ENCODE measurements around the gene IFI27L1. TPM values are rescaled to one million over a fixed set of nuclear protein-coding genes. Genes with fewer than 3 reads are reported as not detected.

Gene IFI27L1
- polyA plus RNA-seq, 3 donors = 2.1 to 3.1 (median 2.2) TPM

DNA sequence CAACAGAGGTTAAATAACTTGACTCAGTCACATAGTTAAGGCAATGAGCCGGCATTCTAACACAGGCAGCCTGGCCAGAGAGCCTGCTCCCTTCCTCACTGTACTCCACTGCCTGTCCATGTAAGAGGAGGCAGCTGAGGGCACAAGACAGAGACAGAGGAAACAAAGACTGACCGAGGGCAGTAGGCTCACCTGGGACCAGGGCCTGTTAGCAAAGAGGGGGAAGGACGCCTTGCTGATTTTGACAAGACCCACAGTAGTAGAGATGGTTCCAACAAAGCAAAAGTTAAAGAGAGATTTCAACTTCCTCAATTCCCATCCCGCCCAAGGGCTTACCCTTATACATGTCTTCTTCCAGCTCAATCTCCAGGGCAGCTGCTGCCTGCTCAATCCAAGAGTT, 28.4 kb upstream of the IFI27L1 start:
- no peak overlapping the region for H3K27ac ChIP-seq (ENCODE audit: low read depth in 1 of 2, low read length in 2 of 2)
- H3K27me3 Mint-ChIP-seq (ENCODE audit: low read depth in 3 of 3) = no peaks in the 10 kb centered on the region
- peaks cover 91 to 97% of the 10 kb centered on the region in 2 donors for H3K36me3 Mint-ChIP-seq
- H3K27me3 ChIP-seq (ENCODE audit: control insufficient read depth in 2 of 2, insufficient read depth in 2 of 2, low read length in 2 of 2) = no peaks in the 10 kb centered on the region
- H3K36me3 ChIP-seq (replicated peaks in 1 of 2; ENCODE audit: control insufficient read depth in 1 of 2, insufficient read depth in 2 of 2, low read length in 2 of 2) = peaks cover 90 to 96% of the 10 kb centered on the region in 2 donors
- no peaks in the 10 kb centered on the region for H3K9me3 Mint-ChIP-seq
- no peak overlapping the region for H2AFZ ChIP-seq (ENCODE audit: insufficient read depth, low read depth, low read length, poor library complexity, severe bottlenecking)
- intact Hi-C loops (cut with micrococcal nuclease) = no loop called here
- H3K4me2 ChIP-seq (replicated peaks; ENCODE audit: extremely low read depth, low read length, poor library complexity, severe bottlenecking) = no peak overlapping the region
- no peaks in the 10 kb centered on the region for H3K9me3 ChIP-seq (replicated peaks in 1 of 2; ENCODE audit: control insufficient read depth in 1 of 2, insufficient read depth in 1 of 2, low read length in 2 of 2)
- WGBS (ENCODE audit: insufficient coverage) = 100% methylated on average over 1 of the region's 4 CpGs
- no peaks in the 10 kb centered on the region for H3K79me2 ChIP-seq (ENCODE audit: insufficient read depth, low read length)
- no peaks in the 10 kb centered on the region for H3K4me1 Mint-ChIP-seq
- DNase-seq = no peak
- H3K4me1 ChIP-seq (ENCODE audit: control insufficient read depth in 1 of 2, insufficient read depth in 2 of 2, low read length in 2 of 2) = no peaks in the 10 kb centered on the region
- H4K20me1 ChIP-seq (ENCODE audit: insufficient read depth, low read length) = no peaks in the 10 kb centered on the region
- TF ChIP-seq, protein P1, sequence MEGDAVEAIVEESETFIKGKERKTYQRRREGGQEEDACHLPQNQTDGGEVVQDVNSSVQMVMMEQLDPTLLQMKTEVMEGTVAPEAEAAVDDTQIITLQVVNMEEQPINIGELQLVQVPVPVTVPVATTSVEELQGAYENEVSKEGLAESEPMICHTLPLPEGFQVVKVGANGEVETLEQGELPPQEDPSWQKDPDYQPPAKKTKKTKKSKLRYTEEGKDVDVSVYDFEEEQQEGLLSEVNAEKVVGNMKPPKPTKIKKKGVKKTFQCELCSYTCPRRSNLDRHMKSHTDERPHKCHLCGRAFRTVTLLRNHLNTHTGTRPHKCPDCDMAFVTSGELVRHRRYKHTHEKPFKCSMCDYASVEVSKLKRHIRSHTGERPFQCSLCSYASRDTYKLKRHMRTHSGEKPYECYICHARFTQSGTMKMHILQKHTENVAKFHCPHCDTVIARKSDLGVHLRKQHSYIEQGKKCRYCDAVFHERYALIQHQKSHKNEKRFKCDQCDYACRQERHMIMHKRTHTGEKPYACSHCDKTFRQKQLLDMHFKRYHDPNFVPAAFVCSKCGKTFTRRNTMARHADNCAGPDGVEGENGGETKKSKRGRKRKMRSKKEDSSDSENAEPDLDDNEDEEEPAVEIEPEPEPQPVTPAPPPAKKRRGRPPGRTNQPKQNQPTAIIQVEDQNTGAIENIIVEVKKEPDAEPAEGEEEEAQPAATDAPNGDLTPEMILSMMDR (IDR thresholded peaks at IDR 0.05) = no peak
- H3K4me3 ChIP-seq (replicated peaks in 1 of 3; ENCODE audit: low read depth in 2 of 3, low read length in 3 of 3) = no peak overlapping the region
- peak overlapping the region in 3 of 7 donors; percentile 7 to 52 (median 50) for H3K27ac Mint-ChIP-seq
- no peak overlapping the region for H3K4me3 Mint-ChIP-seq
- H3K9ac ChIP-seq (ENCODE audit: insufficient read depth, low read length, poor library complexity, severe bottlenecking) = no peak overlapping the region

DNA sequence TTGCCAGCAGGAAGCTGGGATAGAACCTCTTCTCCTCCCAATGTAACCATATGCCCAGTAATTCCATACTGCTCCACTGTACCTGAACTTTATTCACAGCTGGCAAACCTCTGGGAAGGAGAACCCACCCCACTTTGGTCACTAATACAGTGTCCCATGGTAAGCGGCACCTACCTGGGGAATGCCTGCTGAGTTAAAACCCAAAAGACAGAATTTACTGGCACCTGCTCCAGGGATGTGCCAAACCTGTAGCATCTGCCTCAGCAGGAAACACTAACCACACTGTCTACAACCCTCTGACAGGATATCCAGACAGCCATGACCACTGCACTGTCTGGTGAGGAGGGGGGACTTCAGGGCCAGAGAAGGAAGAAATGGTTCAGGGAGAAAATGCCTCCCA, 26.7 kb upstream of the IFI27L1 start:
- no peak overlapping the region for H2AFZ ChIP-seq (ENCODE audit: insufficient read depth, low read depth, low read length, poor library complexity, severe bottlenecking)
- peaks cover 92 to 96% of the 10 kb centered on the region in 2 donors for H3K36me3 ChIP-seq (replicated peaks in 1 of 2; ENCODE audit: control insufficient read depth in 1 of 2, insufficient read depth in 2 of 2, low read length in 2 of 2)
- intact Hi-C loops (cut with micrococcal nuclease) = no loop called here
- H3K27ac ChIP-seq (ENCODE audit: low read depth in 1 of 2, low read length in 2 of 2) = no peak overlapping the region
- H3K4me2 ChIP-seq (replicated peaks; ENCODE audit: extremely low read depth, low read length, poor library complexity, severe bottlenecking) = no peak overlapping the region
- no CpG with 5 or more reads among the region's 1 CpG for WGBS (ENCODE audit: insufficient coverage)
- DNase-seq = no peak
- no peaks in the 10 kb centered on the region for H3K4me1 ChIP-seq (ENCODE audit: control insufficient read depth in 1 of 2, insufficient read depth in 2 of 2, low read length in 2 of 2)
- no peak overlapping the region for H3K9ac ChIP-seq (ENCODE audit: insufficient read depth, low read length, poor library complexity, severe bottlenecking)
- TF ChIP-seq, protein P1 (IDR thresholded peaks at IDR 0.05) = no peak
- Mint-ChIP-seq H3K36me3 (peaks cover 91 to 98% of the 10 kb centered on the region in 2 donors), H3K4me3 (no peak overlapping the region), H3K9me3 (no peaks in the 10 kb centered on the region), H3K4me1 (peaks cover 3% of the 10 kb centered on the region), H3K27ac (peak overlapping the region in 3 of 7 donors; percentile 2 to 51 (median 13)), H3K27me3 (ENCODE audit: low read depth in 3 of 3) (no peaks in the 10 kb centered on the region)
- no peaks in the 10 kb centered on the region for H3K9me3 ChIP-seq (replicated peaks in 1 of 2; ENCODE audit: control insufficient read depth in 1 of 2, insufficient read depth in 1 of 2, low read length in 2 of 2)
- no peaks in the 10 kb centered on the region for H3K27me3 ChIP-seq (ENCODE audit: control insufficient read depth in 2 of 2, insufficient read depth in 2 of 2, low read length in 2 of 2)
- no peak overlapping the region for H3K4me3 ChIP-seq (replicated peaks in 1 of 3; ENCODE audit: low read depth in 2 of 3, low read length in 3 of 3)
- no peaks in the 10 kb centered on the region for H4K20me1 ChIP-seq (ENCODE audit: insufficient read depth, low read length)
- H3K79me2 ChIP-seq (ENCODE audit: insufficient read depth, low read length) = no peaks in the 10 kb centered on the region

All from CD14-positive monocyte (primary cell).